Natural killer cell (primary cell): ENCODE data around the gene KIAA1614. TPM values are rescaled to one million over a fixed set of nuclear protein-coding genes. Genes with fewer than 3 reads are reported as not detected.

Source experiments
- ATAC-seq, 3 donors: fragments of 150-1000 bp in 2 of 3; fragments of 200-7000 bp in 1 of 3; cut with Tn5 transposase; 1 replicate in 1 of 3; 2 replicates in 2 of 3; pipeline ENCODE4 v1.10.0; 2021; ENCODE audit warnings: mild to moderate bottlenecking in 2 of 3, moderate library complexity in 2 of 3
- DNase-seq, 2 donors: peaks; one replicate each; pipeline versions ENCODE4 v3.0.0 to v3.0.0-alpha.2; 2013 to 2021; ENCODE audit warnings: mixed read lengths in 1 of 2
- H3K27ac ChIP-seq: one replicate; pipeline ENCODE4 v1.5.1; 2013; ENCODE audit warnings: mild to moderate bottlenecking, low read length
- H3K27me3 ChIP-seq: one replicate; pipeline ENCODE4 v1.6.1; 2013; ENCODE audit warnings: low read length; ENCODE audit not compliant: control insufficient read depth, insufficient read depth
- H3K36me3 ChIP-seq: one replicate; pipeline ENCODE4 v1.6.1; 2013; ENCODE audit warnings: low read length; ENCODE audit not compliant: control insufficient read depth, insufficient read depth
- H3K4me1 ChIP-seq: one replicate; pipeline ENCODE4 v1.6.1; 2013; ENCODE audit warnings: low read length; ENCODE audit not compliant: control insufficient read depth, insufficient read depth
- H3K4me3 ChIP-seq: one replicate; pipeline ENCODE4 v1.5.1; 2013; ENCODE audit warnings: low read length
- H3K9me3 ChIP-seq: one replicate; pipeline ENCODE4 v1.6.1; 2013; ENCODE audit warnings: low read length; ENCODE audit not compliant: control insufficient read depth, insufficient read depth
- H3K27ac Mint-ChIP-seq, 2 donors: one replicate each; pipeline ENCODE4 v1.8.0; 2022; ENCODE audit warnings: mild to moderate bottlenecking in 2 of 2, mixed read lengths in 2 of 2, moderate library complexity in 1 of 2
- H3K27me3 Mint-ChIP-seq, 2 donors: one replicate each; pipeline ENCODE4 v1.8.0; 2022; ENCODE audit warnings: low read depth in 2 of 2, mixed read lengths in 2 of 2
- H3K36me3 Mint-ChIP-seq: one replicate; pipeline ENCODE4 v1.8.0; 2022; ENCODE audit warnings: mixed read lengths
- H3K4me1 Mint-ChIP-seq, 2 donors: one replicate each; pipeline ENCODE4 v1.8.0; 2022; ENCODE audit warnings: mixed read lengths in 2 of 2
- H3K4me3 Mint-ChIP-seq: one replicate; pipeline ENCODE4 v1.8.0; 2022; ENCODE audit warnings: mild to moderate bottlenecking, moderate library complexity, mixed read lengths
- H3K9me3 Mint-ChIP-seq, 2 donors: one replicate each; pipeline ENCODE4 v1.8.0; 2022; ENCODE audit warnings: mixed read lengths in 2 of 2
- CTCF ChIP-seq: fragments of 200-600 bp; IDR thresholded peaks from one replicate; pipeline ENCODE4 v1.8.0; 2022; ENCODE audit warnings: antibody characterized with exemption
- WGBS: methylation state at CpG from one replicate; pipeline ENCODE4 v1.1.7; 2013; ENCODE audit warnings: missing lambda C conversion rate; ENCODE audit not compliant: insufficient coverage; 5-methylcytosine and 5-hydroxymethylcytosine counted together
- intact Hi-C: fragments of 100-400 bp; cut with micrococcal nuclease; formaldehyde crosslinking; loops from one replicate; pipeline ENCODE4 v1.14.2; 2022
- total RNA-seq, 4 donors: library from RNA; stranded (reverse); fragments of 120-200 nt in 1 of 4; gene quantifications; one replicate each; pipeline versions ENCODE4 v1.2.3 to v1.2.4, GENCODE V29; 2013 to 2022

KIAA1614 gene
- total RNA-seq, 3 donors from 2014 or later (not counting 1 experiment from before 2014, with no cell fraction given) = 0.09 to 0.80 (median 0.40) TPM

- peaks cover 20% of the 10 kb centered on the region for H3K36me3 Mint-ChIP-seq
- H3K4me3 Mint-ChIP-seq = no peak overlapping the region
- H3K27me3 Mint-ChIP-seq = no peaks in the 10 kb centered on the region
- H3K27ac Mint-ChIP-seq = no peak overlapping the region
- Histone ChIP-seq H3K4me1 (no peaks in the 10 kb centered on the region), H3K9me3 (no peaks in the 10 kb centered on the region), H3K27ac (no peak overlapping the region), H3K4me3 (no peak overlapping the region), H3K27me3 (no peaks in the 10 kb centered on the region), H3K36me3 (peaks cover 28% of the 10 kb centered on the region)
- no peak for ATAC-seq
- 91% methylated on average over 3 of the region's 3 CpGs for WGBS
- no peak for TF ChIP-seq CTCF
- intact Hi-C loops = no loop called here
- H3K4me1 Mint-ChIP-seq = peaks cover 3 to 6% of the 10 kb centered on the region in 2 donors
- DNase-seq = no peak
- no peaks in the 10 kb centered on the region for H3K9me3 Mint-ChIP-seq
Measured at GRCh38 chr1:180994262-180994661, 81.6 kb downstream of the KIAA1614 start.

- no peaks in the 10 kb centered on the region for H3K27me3 Mint-ChIP-seq
Measured at GRCh38 chr1:180997843-180998504, 85.3 kb downstream of the KIAA1614 start.

More at GRCh38 chr1:180997843-180998504, 85.3 kb downstream of the KIAA1614 start:
- Mint-ChIP-seq H3K9me3 (no peaks in the 10 kb centered on the region), H3K36me3 (peaks cover 15% of the 10 kb centered on the region), H3K4me3 (no peak overlapping the region), H3K4me1 (peaks cover 3 to 15% of the 10 kb centered on the region in 2 donors), H3K27ac (no peak overlapping the region)
- 89% methylated on average over 3 of the region's 4 CpGs for WGBS
- ATAC-seq = no peak
- DNase-seq = no peak
- intact Hi-C loops = no loop called here
- Histone ChIP-seq H3K4me1 (no peaks in the 10 kb centered on the region), H3K27ac (no peak overlapping the region), H3K9me3 (no peaks in the 10 kb centered on the region), H3K4me3 (no peak overlapping the region), H3K27me3 (no peaks in the 10 kb centered on the region), H3K36me3 (peaks cover 24% of the 10 kb centered on the region)
- TF ChIP-seq CTCF = no peak

Other genes starting within 250 kb of the KIAA1614 start
- gene STX6, start 110.0 kb downstream of the KIAA1614 start, total RNA-seq = 10 to 100 TPM; 11.6 to 18.3 (median 15.6) TPM
- 10 to 100 TPM; 27.8 to 35.3 (median 34.6) TPM for gene MR1, start 121.1 kb downstream of the KIAA1614 start, total RNA-seq
- 100 to 1,000 TPM; 118 to 164 (median 150) TPM for gene IER5, start 175.8 kb downstream of the KIAA1614 start, total RNA-seq